ENCODE measurements around the gene CACNA1C. TPM values are rescaled to one million over a fixed set of nuclear protein-coding genes. Genes with fewer than 3 reads are reported as not detected.
A peak's percentile ranks its signal among the peaks of the same experiment; 100 is the strongest.

The CACNA1C gene
- total and polyA plus RNA-seq, 4 donors, result 4.3 to 114 (median 46.3) TPM

GRCh38 chr12:2636741-2637340, 584.1 kb downstream of the CACNA1C start:
- Histone ChIP-seq H3K36me3 (ENCODE audit: control insufficient read depth in 1 of 2, insufficient read depth in 2 of 2, low read length in 1 of 2) (peaks cover 0 to 4% of the 10 kb centered on the region in 2 donors), H3K9me3 (ENCODE audit: control insufficient read depth, low read length) (no peaks in the 10 kb centered on the region), H3K4me3 (ENCODE audit: low read length in 2 of 2) (no peak overlapping the region), H3K27ac (ENCODE audit: low read depth in 1 of 2, low read length in 2 of 2) (peak overlapping the region in 1 of 2 donors; percentile 81), H3K4me1 (ENCODE audit: control insufficient read depth in 1 of 2, insufficient read depth in 2 of 2, low read length in 2 of 2) (no peaks in the 10 kb centered on the region), H3K27me3 (ENCODE audit: control insufficient read depth in 1 of 2, insufficient read depth in 2 of 2, low read length in 1 of 2) (no peaks in the 10 kb centered on the region)
- ATAC-seq (ENCODE audit: low FRiP score), result no peak
- intact Hi-C loops (cut with DNase I), result no loop called here
- peak; percentile 17 to 39 for DNase-seq
- 52% methylated on average over 7 of the region's 7 CpGs for WGBS, 2 donors

GRCh38 chr12:2637371-2637770, 584.6 kb downstream of the CACNA1C start:
- Histone ChIP-seq H3K4me3 (ENCODE audit: low read length in 2 of 2) (no peak overlapping the region), H3K4me1 (ENCODE audit: control insufficient read depth in 1 of 2, insufficient read depth in 2 of 2, low read length in 2 of 2) (no peaks in the 10 kb centered on the region), H3K27ac (ENCODE audit: low read depth in 1 of 2, low read length in 2 of 2) (peak overlapping the region in 1 of 2 donors; percentile 68), H3K36me3 (ENCODE audit: control insufficient read depth in 1 of 2, insufficient read depth in 2 of 2, low read length in 1 of 2) (peaks cover 0 to 4% of the 10 kb centered on the region in 2 donors), H3K9me3 (ENCODE audit: control insufficient read depth, low read length) (no peaks in the 10 kb centered on the region), H3K27me3 (ENCODE audit: control insufficient read depth in 1 of 2, insufficient read depth in 2 of 2, low read length in 1 of 2) (no peaks in the 10 kb centered on the region)
- intact Hi-C loops (cut with DNase I), result no loop called here
- no peak for ATAC-seq (ENCODE audit: low FRiP score)
- peak; percentile 25 to 62 for DNase-seq
- 79% methylated on average over 8 of the region's 8 CpGs for WGBS, 2 donors

- H3K36me3 ChIP-seq (ENCODE audit: control insufficient read depth in 1 of 2, insufficient read depth in 2 of 2, low read length in 1 of 2), result peaks cover 0 to 3% of the 10 kb centered on the region in 2 donors
- no peaks in the 10 kb centered on the region for H3K9me3 ChIP-seq (ENCODE audit: control insufficient read depth, low read length)
- WGBS, 2 donors, result 95 to 96% methylated on average over 15 of the region's 15 CpGs
- ATAC-seq (ENCODE audit: low FRiP score) (no peak), DNase-seq (peak; percentile 16 to 32)
- H3K27ac ChIP-seq (ENCODE audit: low read depth in 1 of 2, low read length in 2 of 2), result no peak overlapping the region
- no peak overlapping the region for H3K4me3 ChIP-seq (ENCODE audit: low read length in 2 of 2)
- intact Hi-C loops (cut with DNase I), result no loop called here
- H3K27me3 ChIP-seq (ENCODE audit: control insufficient read depth in 1 of 2, insufficient read depth in 2 of 2, low read length in 1 of 2), result no peaks in the 10 kb centered on the region
- no peaks in the 10 kb centered on the region for H3K4me1 ChIP-seq (ENCODE audit: control insufficient read depth in 1 of 2, insufficient read depth in 2 of 2, low read length in 2 of 2)
Observed at GRCh38 chr12:2638273-2639019, 585.7 kb downstream of the CACNA1C start.

GRCh38 chr12:2639020-2639298, 586.2 kb downstream of the CACNA1C start:
- ATAC-seq (ENCODE audit: low FRiP score) (no peak), DNase-seq (peak in 1 of 2 donors; percentile 62)
- no peak overlapping the region for H3K27ac ChIP-seq (ENCODE audit: low read depth in 1 of 2, low read length in 2 of 2)
- H3K27me3 ChIP-seq (ENCODE audit: control insufficient read depth in 1 of 2, insufficient read depth in 2 of 2, low read length in 1 of 2), result no peaks in the 10 kb centered on the region
- H3K36me3 ChIP-seq (ENCODE audit: control insufficient read depth in 1 of 2, insufficient read depth in 2 of 2, low read length in 1 of 2), result peaks cover 0 to 3% of the 10 kb centered on the region in 2 donors
- H3K4me1 ChIP-seq (ENCODE audit: control insufficient read depth in 1 of 2, insufficient read depth in 2 of 2, low read length in 2 of 2), result no peaks in the 10 kb centered on the region
- no peaks in the 10 kb centered on the region for H3K9me3 ChIP-seq (ENCODE audit: control insufficient read depth, low read length)
- H3K4me3 ChIP-seq (ENCODE audit: low read length in 2 of 2), result no peak overlapping the region
- intact Hi-C loops (cut with DNase I), result no loop called here
- 94 to 96% methylated on average over 10 of the region's 10 CpGs for WGBS, 2 donors

GRCh38 chr12:2640281-2640680, 587.5 kb downstream of the CACNA1C start:
- WGBS, 2 donors, result 21 to 25% methylated on average over 10 of the region's 10 CpGs
- H3K27me3 ChIP-seq (ENCODE audit: control insufficient read depth in 1 of 2, insufficient read depth in 2 of 2, low read length in 1 of 2), result no peaks in the 10 kb centered on the region
- ATAC-seq (ENCODE audit: low FRiP score) (peak; percentile 43), DNase-seq (peak; percentile 69 to 80)
- peak overlapping the region; percentile 14 to 78 for H3K27ac ChIP-seq (ENCODE audit: low read depth in 1 of 2, low read length in 2 of 2)
- H3K4me1 ChIP-seq (ENCODE audit: control insufficient read depth in 1 of 2, insufficient read depth in 2 of 2, low read length in 2 of 2), result no peaks in the 10 kb centered on the region
- H3K4me3 ChIP-seq (ENCODE audit: low read length in 2 of 2), result no peak overlapping the region
- intact Hi-C loops (cut with DNase I), result no loop called here
- no peaks in the 10 kb centered on the region for H3K9me3 ChIP-seq (ENCODE audit: control insufficient read depth, low read length)
- H3K36me3 ChIP-seq (ENCODE audit: control insufficient read depth in 1 of 2, insufficient read depth in 2 of 2, low read length in 1 of 2), result no peaks in the 10 kb centered on the region

GRCh38 chr12:2640709-2641108, 587.9 kb downstream of the CACNA1C start:
- no peaks in the 10 kb centered on the region for H3K9me3 ChIP-seq (ENCODE audit: control insufficient read depth, low read length)
- intact Hi-C loops (cut with DNase I), result no loop called here
- no peaks in the 10 kb centered on the region for H3K4me1 ChIP-seq (ENCODE audit: control insufficient read depth in 1 of 2, insufficient read depth in 2 of 2, low read length in 2 of 2)
- no peaks in the 10 kb centered on the region for H3K27me3 ChIP-seq (ENCODE audit: control insufficient read depth in 1 of 2, insufficient read depth in 2 of 2, low read length in 1 of 2)
- DNase-seq (peak; percentile 92 to 93), ATAC-seq (ENCODE audit: low FRiP score) (peak; percentile 93)
- H3K4me3 ChIP-seq (ENCODE audit: low read length in 2 of 2), result no peak overlapping the region
- H3K27ac ChIP-seq (ENCODE audit: low read depth in 1 of 2, low read length in 2 of 2), result peak overlapping the region in 1 of 2 donors; percentile 78
- H3K36me3 ChIP-seq (ENCODE audit: control insufficient read depth in 1 of 2, insufficient read depth in 2 of 2, low read length in 1 of 2), result no peaks in the 10 kb centered on the region
- WGBS, 2 donors, result 2 to 3% methylated on average over 6 of the region's 6 CpGs

GRCh38 chr12:2641207-2641606, 588.4 kb downstream of the CACNA1C start:
- DNase-seq (peak in 1 of 2 donors; percentile 76), ATAC-seq (ENCODE audit: low FRiP score) (no peak)
- no peaks in the 10 kb centered on the region for H3K9me3 ChIP-seq (ENCODE audit: control insufficient read depth, low read length)
- H3K27ac ChIP-seq (ENCODE audit: low read depth in 1 of 2, low read length in 2 of 2), result peak overlapping the region in 1 of 2 donors; percentile 51
- H3K4me1 ChIP-seq (ENCODE audit: control insufficient read depth in 1 of 2, insufficient read depth in 2 of 2, low read length in 2 of 2), result no peaks in the 10 kb centered on the region
- 63 to 68% methylated on average over 6 of the region's 6 CpGs for WGBS, 2 donors
- intact Hi-C loops (cut with DNase I), result no loop called here
- H3K4me3 ChIP-seq (ENCODE audit: low read length in 2 of 2), result no peak overlapping the region
- no peaks in the 10 kb centered on the region for H3K27me3 ChIP-seq (ENCODE audit: control insufficient read depth in 1 of 2, insufficient read depth in 2 of 2, low read length in 1 of 2)
- H3K36me3 ChIP-seq (ENCODE audit: control insufficient read depth in 1 of 2, insufficient read depth in 2 of 2, low read length in 1 of 2), result no peaks in the 10 kb centered on the region

GRCh38 chr12:2641761-2642160, 589.0 kb downstream of the CACNA1C start:
- 71 to 83% methylated on average over 6 of the region's 6 CpGs for WGBS, 2 donors
- intact Hi-C loops (cut with DNase I), result no loop called here
- no peak for ATAC-seq (ENCODE audit: low FRiP score)
- no peaks in the 10 kb centered on the region for H3K27me3 ChIP-seq (ENCODE audit: control insufficient read depth in 1 of 2, insufficient read depth in 2 of 2, low read length in 1 of 2)
- H3K4me1 ChIP-seq (ENCODE audit: control insufficient read depth in 1 of 2, insufficient read depth in 2 of 2, low read length in 2 of 2), result no peaks in the 10 kb centered on the region
- H3K27ac ChIP-seq (ENCODE audit: low read depth in 1 of 2, low read length in 2 of 2), result no peak overlapping the region
- no peaks in the 10 kb centered on the region for H3K9me3 ChIP-seq (ENCODE audit: control insufficient read depth, low read length)
- peak in 1 of 2 donors; percentile 36 for DNase-seq
- no peak overlapping the region for H3K4me3 ChIP-seq (ENCODE audit: low read length in 2 of 2)
- H3K36me3 ChIP-seq (ENCODE audit: control insufficient read depth in 1 of 2, insufficient read depth in 2 of 2, low read length in 1 of 2), result no peaks in the 10 kb centered on the region
